GM21528 (cell line): ENCODE results near the gene FPGS.

Source experiments
- ATAC-seq: cut with Tn5 transposase; IDR thresholded peaks from one replicate; pipeline ENCODE4 v1.9.1; 2021; ENCODE audit warnings: mild to moderate bottlenecking, moderate library complexity; ENCODE audit not compliant: unreplicated experiment, low FRiP score

The FPGS gene

GRCh38 chr9:127856094-127856728 lies 53.5 kb downstream of the FPGS start:
- no peak for ATAC-seq

GRCh38 chr9:127856729-127857116 lies 54.0 kb downstream of the FPGS start:
- no peak for ATAC-seq

DNA sequence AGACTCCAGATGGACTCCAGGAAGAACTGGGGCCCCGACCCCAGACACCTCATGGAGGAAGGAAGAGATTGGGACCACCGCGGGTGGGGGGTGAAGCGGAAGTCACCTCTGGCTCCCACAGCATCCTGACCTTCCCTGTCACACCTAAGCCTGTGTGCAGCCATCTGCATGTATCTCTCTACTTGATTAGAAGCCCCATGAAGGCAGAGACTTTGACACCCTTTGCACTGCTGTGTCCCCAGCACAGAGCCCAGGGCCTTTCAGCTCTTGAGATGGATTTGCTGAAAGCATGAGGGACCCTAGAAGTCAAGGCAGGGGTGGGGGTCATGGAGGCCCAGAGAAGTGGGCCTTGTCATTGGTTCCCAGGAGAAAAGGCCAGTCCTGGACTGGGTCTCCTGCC lies 54.6 kb downstream of the FPGS start:
- no peak for ATAC-seq

DNA sequence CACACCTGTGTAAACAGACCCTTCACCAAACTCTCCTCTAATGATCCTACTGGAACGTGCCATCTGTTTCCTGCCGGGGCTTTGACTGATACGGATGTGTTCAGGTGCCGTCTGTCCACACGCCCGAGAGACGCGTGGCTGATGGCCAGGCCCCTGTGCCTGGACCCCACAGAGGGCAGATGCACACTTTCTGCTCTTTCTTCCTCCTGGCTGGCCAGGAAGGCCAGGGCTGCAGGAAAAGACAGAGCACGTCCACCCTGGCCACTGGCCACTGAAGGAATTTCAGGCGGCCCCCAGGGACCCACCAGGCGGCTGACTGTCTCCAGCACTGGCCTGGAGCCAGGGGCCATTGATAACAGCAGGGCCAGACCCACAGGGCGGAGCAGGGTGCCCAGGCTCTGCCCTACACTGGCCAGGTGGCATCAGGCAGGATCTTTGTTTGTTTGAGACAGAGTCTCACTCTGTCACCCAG lies 55.4 kb downstream of the FPGS start:
- ATAC-seq = no peak

DNA sequence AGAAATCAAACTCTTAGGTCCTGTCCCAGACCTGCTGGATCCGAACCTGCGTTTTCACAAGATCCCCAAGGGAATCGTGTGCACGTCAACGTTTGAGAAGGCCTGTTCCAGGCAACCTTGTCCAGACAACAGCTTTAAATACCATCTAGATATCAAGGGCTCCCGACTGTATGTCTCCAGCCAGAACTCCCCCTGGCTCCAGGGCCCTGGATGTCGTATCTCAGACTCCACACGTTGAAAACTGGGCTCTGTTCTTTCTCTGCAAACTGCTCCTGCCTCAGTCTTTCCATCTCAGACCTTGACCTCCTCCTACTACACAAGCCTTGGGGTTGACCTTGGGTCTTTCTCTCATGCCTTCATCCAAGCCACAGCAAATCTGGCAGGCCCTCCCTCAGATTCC lies 57.6 kb downstream of the FPGS start:
- ATAC-seq = no peak

DNA sequence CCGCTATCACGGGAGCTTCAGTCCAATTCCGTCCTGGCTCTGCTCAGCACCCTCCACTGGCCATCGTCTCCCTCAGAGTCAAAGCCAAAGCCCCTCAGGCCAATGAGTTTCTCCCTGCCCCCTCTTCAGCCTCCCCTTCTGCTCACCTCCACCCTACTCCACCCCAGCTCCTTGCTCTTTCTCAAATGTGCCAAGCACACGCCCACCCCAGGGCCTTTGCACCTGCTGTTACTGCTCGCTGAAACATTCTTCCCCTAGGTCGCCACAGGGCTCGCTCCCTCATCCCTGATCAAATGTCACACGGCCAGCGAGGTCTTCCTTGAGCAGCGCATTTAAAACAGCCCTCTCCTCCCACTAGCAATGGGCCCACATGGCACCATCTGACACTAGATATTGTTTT lies 58.1 kb downstream of the FPGS start:
- ATAC-seq = no peak

GRCh38 chr9:127862075-127863011 lies 59.7 kb downstream of the FPGS start:
- no peak for ATAC-seq

DNA sequence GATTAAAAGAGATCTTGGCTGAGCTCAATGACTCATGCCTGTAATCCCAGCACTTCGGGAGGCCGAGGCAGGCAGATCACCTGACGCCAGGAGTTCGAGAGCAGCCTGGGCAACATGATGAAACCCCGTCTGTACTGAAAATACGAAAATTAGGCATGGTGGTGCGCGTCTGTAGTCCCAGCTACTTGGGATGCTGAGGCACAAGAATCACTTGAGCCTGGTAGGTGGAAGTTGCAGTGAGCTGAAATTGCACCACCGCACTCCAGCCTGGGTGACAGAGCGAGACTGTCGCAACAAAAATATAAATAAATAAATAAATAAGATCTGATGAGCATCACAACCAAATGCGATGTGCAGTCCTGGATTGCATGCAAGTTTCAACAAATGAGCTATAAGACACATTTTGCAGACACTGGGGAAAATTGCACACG lies 60.5 kb downstream of the FPGS start:
- no peak for ATAC-seq
